ENCODE results near the gene NOL6. TPM values are rescaled to one million over a fixed set of nuclear protein-coding genes. Genes with fewer than 3 reads are reported as not detected.

Gene NOL6
- total RNA-seq, 3 donors from 2014 or later: 18.8 to 20.2 (median 18.8) TPM

DNA sequence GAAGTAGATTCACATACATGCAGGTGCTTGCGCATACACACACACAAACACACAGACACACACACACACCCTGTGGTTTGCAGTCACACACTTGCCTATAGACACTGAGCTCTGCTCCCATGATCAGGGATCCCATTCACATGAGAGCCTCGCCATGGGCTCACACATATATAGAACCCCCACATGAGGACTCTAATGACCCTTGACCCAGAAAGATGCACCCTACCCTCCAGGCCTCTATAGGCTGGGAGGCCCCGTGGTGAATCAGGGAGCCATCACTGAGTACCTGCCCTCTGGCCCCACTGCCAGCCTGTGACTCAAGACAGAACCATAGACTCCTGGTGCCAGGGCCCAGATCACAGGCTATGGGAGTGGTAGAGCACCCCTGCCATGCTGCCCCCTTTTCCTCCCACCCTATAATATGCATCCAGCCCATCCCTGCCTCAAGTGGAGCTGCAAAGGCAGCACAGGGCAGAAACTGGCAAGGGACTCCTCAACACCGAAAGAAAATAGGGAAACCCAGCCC lies 23.0 kb downstream of the NOL6 start:
- TF ChIP-seq, protein P1, sequence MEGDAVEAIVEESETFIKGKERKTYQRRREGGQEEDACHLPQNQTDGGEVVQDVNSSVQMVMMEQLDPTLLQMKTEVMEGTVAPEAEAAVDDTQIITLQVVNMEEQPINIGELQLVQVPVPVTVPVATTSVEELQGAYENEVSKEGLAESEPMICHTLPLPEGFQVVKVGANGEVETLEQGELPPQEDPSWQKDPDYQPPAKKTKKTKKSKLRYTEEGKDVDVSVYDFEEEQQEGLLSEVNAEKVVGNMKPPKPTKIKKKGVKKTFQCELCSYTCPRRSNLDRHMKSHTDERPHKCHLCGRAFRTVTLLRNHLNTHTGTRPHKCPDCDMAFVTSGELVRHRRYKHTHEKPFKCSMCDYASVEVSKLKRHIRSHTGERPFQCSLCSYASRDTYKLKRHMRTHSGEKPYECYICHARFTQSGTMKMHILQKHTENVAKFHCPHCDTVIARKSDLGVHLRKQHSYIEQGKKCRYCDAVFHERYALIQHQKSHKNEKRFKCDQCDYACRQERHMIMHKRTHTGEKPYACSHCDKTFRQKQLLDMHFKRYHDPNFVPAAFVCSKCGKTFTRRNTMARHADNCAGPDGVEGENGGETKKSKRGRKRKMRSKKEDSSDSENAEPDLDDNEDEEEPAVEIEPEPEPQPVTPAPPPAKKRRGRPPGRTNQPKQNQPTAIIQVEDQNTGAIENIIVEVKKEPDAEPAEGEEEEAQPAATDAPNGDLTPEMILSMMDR (IDR thresholded peaks at IDR 0.05): no peak
- DNase-seq (no peak), ATAC-seq (no peak)
- H3K36me3 ChIP-seq (ENCODE audit: low read depth): no peaks in the 10 kb centered on the region
- no peak overlapping the region for H3K4me3 ChIP-seq
- H3K9me3 ChIP-seq: no peaks in the 10 kb centered on the region
- intact Hi-C loops (cut with DNase I, micrococcal nuclease): no loop called here
- peaks cover 21% of the 10 kb centered on the region for H3K4me1 ChIP-seq (ENCODE audit: low read depth)

DNA sequence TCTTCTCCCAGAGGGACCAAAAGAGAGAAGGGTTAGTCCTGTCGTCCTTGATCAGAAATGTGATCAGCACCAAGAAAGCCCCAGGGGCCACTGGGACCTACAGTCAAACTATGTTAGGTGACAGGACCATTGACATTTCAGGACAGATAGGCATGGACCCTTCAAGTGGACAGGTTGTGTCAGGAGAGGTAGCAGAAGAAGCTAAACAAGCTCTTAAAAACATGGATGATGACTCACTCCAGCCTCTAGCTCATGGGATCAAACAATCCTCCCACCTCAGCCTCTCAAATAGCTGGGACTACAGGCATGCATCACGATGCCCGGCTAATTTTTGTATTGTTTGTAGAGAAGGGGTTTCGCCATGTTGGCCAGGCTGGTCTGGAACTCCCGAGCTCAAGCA lies 24.0 kb downstream of the NOL6 start:
- Histone ChIP-seq H3K36me3 (ENCODE audit: low read depth) (no peaks in the 10 kb centered on the region), H3K9me3 (no peaks in the 10 kb centered on the region), H3K4me1 (ENCODE audit: low read depth) (peaks cover 21% of the 10 kb centered on the region), H3K4me3 (no peak overlapping the region)
- TF ChIP-seq, protein P1 (IDR thresholded peaks at IDR 0.05): no peak
- DNase-seq (no peak), ATAC-seq (no peak)
- intact Hi-C loops (cut with DNase I, micrococcal nuclease): no loop called here

DNA sequence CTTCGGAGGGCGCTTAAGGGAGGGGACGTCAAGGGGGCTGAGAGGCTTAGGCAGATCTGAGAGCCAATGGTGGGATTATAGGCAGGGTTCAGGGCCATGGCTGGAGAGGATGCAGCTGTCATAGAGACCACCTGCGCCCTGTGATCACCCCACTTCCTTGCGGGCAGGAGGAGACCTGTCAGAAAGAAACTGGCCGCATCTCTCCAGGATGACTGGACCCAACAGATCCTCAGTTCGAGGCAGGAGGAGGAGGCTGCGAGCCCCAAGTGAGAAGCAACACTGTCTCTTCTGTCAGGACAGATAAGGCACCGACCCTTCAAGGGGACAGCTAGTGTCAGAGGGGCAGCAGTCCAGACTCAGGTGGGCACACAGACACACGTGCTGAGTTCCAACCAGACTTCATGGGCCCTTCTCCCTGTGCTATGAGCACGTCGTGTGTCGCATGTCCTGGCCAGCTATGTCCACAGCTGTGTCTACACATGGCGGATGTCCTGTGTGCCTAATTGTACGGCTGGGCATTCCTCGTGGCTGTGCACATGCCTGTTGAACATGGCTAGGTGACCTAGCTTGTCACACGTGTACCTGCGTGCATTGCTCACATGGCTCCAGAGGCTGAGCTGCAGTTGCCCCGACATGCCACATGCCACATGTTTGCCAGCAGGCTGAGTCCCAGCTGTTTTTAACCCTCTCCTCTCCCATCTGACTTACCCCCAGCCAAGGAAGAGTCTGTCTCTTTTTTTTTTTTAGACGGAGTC lies 25.7 kb downstream of the NOL6 start:
- no peaks in the 10 kb centered on the region for H3K36me3 ChIP-seq (ENCODE audit: low read depth)
- no peak for DNase-seq
- intact Hi-C loops (cut with DNase I, micrococcal nuclease): no loop called here
- ATAC-seq: peak; percentile 2
- H3K9me3 ChIP-seq: no peaks in the 10 kb centered on the region
- TF ChIP-seq, protein P1 (IDR thresholded peaks at IDR 0.05): no peak
- H3K4me3 ChIP-seq: no peak overlapping the region
- peaks cover 17% of the 10 kb centered on the region for H3K4me1 ChIP-seq (ENCODE audit: low read depth)

DNA sequence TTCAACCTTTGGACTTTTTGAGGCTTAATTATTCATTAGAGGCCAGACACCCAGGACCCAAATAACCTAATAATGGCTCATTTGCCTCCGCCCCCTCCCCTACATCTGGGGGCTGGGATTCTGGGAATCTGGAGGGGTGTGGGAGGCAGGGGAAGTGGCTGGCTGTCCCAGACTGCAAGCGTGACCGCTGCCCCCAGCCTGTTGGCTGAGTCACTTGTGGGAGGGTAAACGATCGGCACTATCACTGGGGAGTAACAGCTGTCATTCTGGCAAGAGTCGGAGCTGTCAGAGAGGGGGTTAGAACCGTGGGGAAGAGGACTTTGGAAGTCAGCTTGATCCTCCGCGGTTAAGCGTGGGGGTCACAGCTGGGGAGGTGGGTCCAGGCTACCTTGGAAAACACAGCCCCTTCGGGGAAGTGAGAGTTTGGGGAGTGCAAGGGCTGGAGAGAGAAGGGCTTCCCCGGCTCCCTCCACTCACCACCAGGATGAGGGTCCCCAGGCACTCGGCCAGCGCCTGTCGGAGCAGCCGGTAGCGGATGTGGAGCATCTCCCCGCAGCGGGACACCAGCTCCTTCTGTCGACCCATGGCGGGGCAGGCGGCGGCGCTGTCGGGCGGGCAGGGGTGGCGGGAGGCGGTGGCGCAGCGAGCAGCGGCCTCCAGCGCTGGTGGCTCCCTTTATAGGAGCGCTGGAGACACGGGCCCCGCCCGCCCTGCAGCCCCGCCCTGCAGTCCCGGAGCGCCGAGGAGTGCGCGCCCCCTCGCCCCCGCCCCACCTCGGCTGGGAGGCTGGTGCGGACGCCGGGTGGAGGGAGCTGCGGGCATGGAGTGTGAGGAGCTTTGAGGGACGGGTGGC lies 26.6 kb downstream of the NOL6 start, which contains the start of gene AQP3:
Gene AQP3, minus strand, starts transcription at position 648 of the 853 bp plus-strand sequence. Its CDS starts 63 bp downstream, at position 585.
- Histone ChIP-seq H3K9me3 (no peaks in the 10 kb centered on the region), H3K4me3 (peak within 1 kb of the TSS; percentile 22), H3K36me3 (ENCODE audit: low read depth) (no peaks in the 10 kb centered on the region), H3K4me1 (ENCODE audit: low read depth) (peaks cover 13% of the 10 kb centered on the region)
- DNase-seq (peak; percentile 75 to 86 (median 85)), ATAC-seq (peak; percentile 88)
- intact Hi-C loops (cut with DNase I, micrococcal nuclease): no loop called here
- TF ChIP-seq, protein P1 (IDR thresholded peaks at IDR 0.05): peak; percentile 15

DNA sequence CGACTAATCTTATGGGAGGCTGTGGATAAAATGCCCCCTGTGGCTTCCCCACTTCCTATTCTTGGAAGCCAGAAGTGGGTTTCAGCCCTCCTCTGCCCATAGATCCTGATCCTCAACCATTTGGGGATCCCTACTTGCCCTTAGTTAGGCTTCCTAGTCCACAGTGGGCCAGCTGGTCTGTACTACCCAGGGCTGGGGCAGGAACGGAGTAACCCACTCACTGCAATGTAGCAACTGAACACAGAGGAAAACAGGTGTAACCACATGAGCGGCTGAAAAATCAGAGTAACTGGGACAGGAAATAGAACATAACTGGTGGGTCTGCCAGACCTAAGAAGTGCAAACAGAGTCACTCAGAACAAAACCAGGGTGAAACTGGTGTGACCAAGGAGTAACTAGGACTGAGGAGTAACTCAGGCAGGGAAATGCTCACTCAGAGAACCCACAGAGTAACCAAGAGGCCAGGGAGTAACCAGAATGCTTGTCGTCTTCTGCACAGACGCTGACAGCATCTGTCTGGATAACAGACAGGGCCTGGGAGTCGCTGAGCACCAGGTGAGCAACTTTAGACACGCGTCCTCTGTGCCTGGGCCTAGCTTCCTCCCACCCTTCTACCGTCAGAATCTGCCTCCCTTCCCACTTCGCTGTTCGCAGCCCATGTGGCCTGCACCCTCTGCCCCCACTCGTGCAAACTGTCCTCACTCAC lies 27.3 kb downstream of the NOL6 start:
- DNase-seq: peak in 1 of 3 donors; percentile 28
- intact Hi-C loops (cut with DNase I, micrococcal nuclease): no loop called here

More for the DNA sequence above, 27.3 kb downstream of the NOL6 start:
- ATAC-seq: peak; percentile 44
- TF ChIP-seq, protein P1 (IDR thresholded peaks at IDR 0.05): no peak
- Histone ChIP-seq H3K4me1 (ENCODE audit: low read depth) (peaks cover 13% of the 10 kb centered on the region), H3K9me3 (no peaks in the 10 kb centered on the region), H3K4me3 (no peak overlapping the region), H3K36me3 (ENCODE audit: low read depth) (no peaks in the 10 kb centered on the region)
